Endothelial cell of umbilical vein (primary cell): ENCODE results near the gene GDPD3. TPM values are rescaled to one million over a fixed set of nuclear protein-coding genes. Genes with fewer than 3 reads are reported as not detected.

Experiments used
- BruUV-seq: library from RNA; stranded (reverse); fragments of 400-500 nt; replicated peaks from 2 replicates; lab custom pipeline; 2021; lab: Mats Ljungman, UMichigan
- CTCF ChIA-PET: fragments of 300-600, 350-600 bp; sonication (Branson Sonifier 250); formaldehyde crosslinking; loops from one replicate; lab custom pipeline; 2021; ENCODE audit warnings: antibody characterized with exemption, inconsistent platforms; lab: Charles Lee
- POLR2A ChIA-PET: fragments of 300-600, 350-600 bp; sonication (Branson Sonifier 250); formaldehyde crosslinking; loops from one replicate; lab custom pipeline; 2021; ENCODE audit warnings: antibody characterized with exemption, inconsistent platforms; lab: Charles Lee
- DNase-seq: peaks from one replicate; pipeline ENCODE4 v3.0.0-alpha.2; 2011; ENCODE audit warnings: low read depth, low spot score
- FAIRE-seq: peaks from 2 replicates; lab custom pipeline; 2011; peaks lifted over from hg19 to GRCh38; lab: Jason Lieb, UNC
- H2AFZ ChIP-seq: 2 replicates; pipeline ENCODE4 v1.6.0; 2012; ENCODE audit warnings: low read depth, low read length, control low read depth, inconsistent platforms
- H3K27ac ChIP-seq: 2 replicates; pipeline ENCODE4 v1.5.1; 2011; ENCODE audit warnings: low read depth, mild to moderate bottlenecking, control low read depth, low read length, moderate library complexity; ENCODE audit not compliant: insufficient read depth
- H3K27me3 ChIP-seq, 2 experiments: 2 replicates each; pipeline versions ENCODE4 v1.6.0 to v1.6.1; 2011; ENCODE audit warnings: low read length in 2 of 2, mixed read lengths in 1 of 2; ENCODE audit not compliant: control insufficient read depth in 2 of 2, insufficient read depth in 2 of 2
- H3K36me3 ChIP-seq, 2 experiments: 2 replicates in 1 of 2; 3 replicates in 1 of 2; pipeline ENCODE4 v1.5.1; 2011; ENCODE audit warnings: low read length in 2 of 2, mild to moderate bottlenecking in 1 of 2, moderate library complexity in 1 of 2; ENCODE audit not compliant: control insufficient read depth in 2 of 2, insufficient read depth in 2 of 2; ENCODE audit errors: extremely low read depth in 1 of 2
- H3K4me1 ChIP-seq: 3 replicates; pipeline ENCODE4 v1.5.1; 2011; ENCODE audit warnings: mild to moderate bottlenecking, low read length; ENCODE audit not compliant: control insufficient read depth, insufficient read depth; ENCODE audit errors: extremely low read depth
- H3K4me2 ChIP-seq: 2 replicates; pipeline ENCODE4 v1.6.1; 2011; ENCODE audit warnings: low read length, control low read depth, mixed read lengths; ENCODE audit not compliant: insufficient read depth
- H3K4me3 ChIP-seq, 3 experiments: fragments of 200-600 bp in 1 of 3; sonication (generic), shearing (Covaris generic) in 1 of 3; replicated peaks in 1 of 3; 2 replicates each; pipeline ENCODE4 v1.5.1; 2011 to 2016; ENCODE audit warnings: control low read depth in 3 of 3, low read length in 3 of 3, mild to moderate bottlenecking in 2 of 3, inconsistent platforms in 1 of 3, low read depth in 1 of 3, moderate library complexity in 1 of 3; ENCODE audit not compliant: insufficient read depth in 1 of 3
- H3K79me2 ChIP-seq: 2 replicates; pipeline ENCODE4 v1.6.0; 2012; ENCODE audit warnings: low read length, inconsistent platforms; ENCODE audit not compliant: control insufficient read depth, insufficient read depth
- H3K9ac ChIP-seq: replicated peaks from 2 replicates; pipeline ENCODE3; 2011; ENCODE audit warnings: low read length, control low read depth; ENCODE audit not compliant: insufficient read depth; ENCODE audit errors: extremely low read depth
- H3K9me1 ChIP-seq: replicated peaks from 3 replicates; pipeline ENCODE4 v1.6.0; 2011; ENCODE audit warnings: mild to moderate bottlenecking, low read length; ENCODE audit not compliant: control insufficient read depth, insufficient read depth; ENCODE audit errors: extremely low read depth
- H3K9me3 ChIP-seq: replicated peaks from 2 replicates; pipeline ENCODE4 v1.5.1; 2012; ENCODE audit warnings: low read length, inconsistent platforms; ENCODE audit not compliant: control insufficient read depth, insufficient read depth
- H4K20me1 ChIP-seq: replicated peaks from 2 replicates; pipeline ENCODE3; 2011; ENCODE audit warnings: mild to moderate bottlenecking, low read length; ENCODE audit not compliant: control insufficient read depth, insufficient read depth; ENCODE audit errors: extremely low read depth
- CTCF ChIP-seq, 2 donors: IDR thresholded peaks; 1 replicate in 1 of 2; 2 replicates in 1 of 2; pipeline ENCODE4 v1.5.1; 2011; ENCODE audit warnings: low read length in 2 of 2, mild to moderate bottlenecking in 2 of 2, moderate library complexity in 2 of 2, control low read depth in 1 of 2, inconsistent platforms in 1 of 2, low read depth in 1 of 2; ENCODE audit not compliant: insufficient read depth in 1 of 2; ENCODE audit errors: extremely low read depth in 1 of 2
- EZH2 ChIP-seq: IDR thresholded peaks from 2 replicates; pipeline ENCODE4 v1.6.1; 2012; ENCODE audit warnings: borderline replicate concordance, low read depth, mild to moderate bottlenecking, moderate library complexity, low read length, inconsistent platforms; ENCODE audit not compliant: severe bottlenecking
- FOS ChIP-seq: IDR thresholded peaks from 2 replicates; pipeline ENCODE4 v1.6.1; 2011; ENCODE audit warnings: mild to moderate bottlenecking, low read length, moderate library complexity, borderline replicate concordance; ENCODE audit not compliant: insufficient read depth
- GATA2 ChIP-seq: IDR thresholded peaks from 2 replicates; pipeline ENCODE4 v1.7.0; 2011; ENCODE audit warnings: low read depth, mild to moderate bottlenecking, moderate library complexity, mixed read lengths, low read length; ENCODE audit not compliant: insufficient read length, insufficient read depth
- JUN ChIP-seq: IDR thresholded peaks from 2 replicates; pipeline ENCODE4 v1.6.1; 2011; ENCODE audit warnings: borderline replicate concordance, low read depth; ENCODE audit not compliant: insufficient read length, insufficient read depth
- MAX ChIP-seq: IDR thresholded peaks from 2 replicates; pipeline ENCODE4 v1.6.1; 2011; ENCODE audit not compliant: insufficient read depth, insufficient read length
- MYC ChIP-seq: IDR thresholded peaks from one replicate; pipeline ENCODE4 v1.6.1; 2011; ENCODE audit warnings: mild to moderate bottlenecking, low read depth, low read length
- POLR2A ChIP-seq: IDR thresholded peaks from 2 replicates; pipeline ENCODE4 v1.6.1; 2012; ENCODE audit warnings: low read depth, mild to moderate bottlenecking, control low read depth, low read length
- POLR2AphosphoS5 ChIP-seq: IDR thresholded peaks from 2 replicates; pipeline ENCODE4 v1.6.1; 2012; ENCODE audit warnings: low read depth, mild to moderate bottlenecking, control low read depth, low read length, moderate library complexity; ENCODE audit not compliant: insufficient read depth
- dilution Hi-C: fragments of 300-500 bp; cut with MboI; formaldehyde crosslinking; loops from one replicate; pipeline ENCODE4 v1.15.0; 2019; ENCODE audit warnings: low sequenced_read_pairs; ENCODE audit not compliant: extremely low pct_ligation_motif_present
- intact Hi-C: fragments of 100-400 bp; cut with micrococcal nuclease; formaldehyde crosslinking; loops from one replicate; pipeline ENCODE4 v1.10.0; 2022
- polyA plus RNA-seq, 4 experiments: library from polyadenylated mRNA; depleted of rRNA in 3 of 4; stranded (reverse) in 3 of 4; unstranded in 1 of 4; fragments of >200 nt; gene quantifications; 2 replicates each; pipeline versions ENCODE4 v1.2.1 to v1.2.3, GENCODE V29; 2011 to 2012; ENCODE audit warnings: missing spikeins in 1 of 4
- total RNA-seq: library from RNA; stranded (reverse); gene quantifications from 2 replicates; pipeline ENCODE4 v1.2.3, GENCODE V29; 2021

The GDPD3 gene
- total and polyA plus RNA-seq, 2 donors (not counting 3 experiments of a cell fraction or from before 2014, with no cell fraction given): 8.0 to 18.6 TPM

GRCh38 chr16:30104090-30104489 is 9.2 kb downstream of the GDPD3 start:
- H3K9me1 ChIP-seq: no peaks in the 10 kb centered on the region
- H3K27ac ChIP-seq: no peak overlapping the region
- FAIRE-seq (no peak), DNase-seq (no peak)
- no peaks in the 10 kb centered on the region for H3K4me1 ChIP-seq
- BruUV-seq: no TSS peak
- TF ChIP-seq POLR2AphosphoS5 (no peak), FOS (no peak), GATA2 (no peak), EZH2 (no peak), CTCF (IDR thresholded peaks at IDR 0.05; ENCODE audit: extremely low read depth in 1 of 2, insufficient read depth in 1 of 2, low read depth in 1 of 2, low read length in 2 of 2) (no peak), MYC (no peak), POLR2A (no peak), JUN (no peak), MAX (no peak)
- H2AFZ ChIP-seq: no peak overlapping the region
- dilution Hi-C loops (no loop called here), intact Hi-C loops (no loop called here)
- no peak overlapping the region for H3K4me2 ChIP-seq
- ChIA-PET POLR2A (no interaction called here), CTCF (interaction anchor here (1.8 to 4.9 kb wide), 3 partner anchors 8 to 13 kb away, joined by 5 to 30 read pairs (median 15); partner anchors contain the start of genes GDPD3 and TBX6)
- no peaks in the 10 kb centered on the region for H3K9me3 ChIP-seq
- H3K9ac ChIP-seq: no peak overlapping the region
- no peak overlapping the region for H3K4me3 ChIP-seq
- no peaks in the 10 kb centered on the region for H3K27me3 ChIP-seq
- H3K79me2 ChIP-seq: no peaks in the 10 kb centered on the region
- no peaks in the 10 kb centered on the region for H4K20me1 ChIP-seq
- peaks cover 4 to 21% of the 10 kb centered on the region in 2 experiments for H3K36me3 ChIP-seq
